GM12864 (cell line): Measurements from ENCODE around the gene HSPA12B.
A peak's percentile ranks its signal among the peaks of the same experiment; 100 is the strongest.

ENCODE experiments used
- DNase-seq: peaks from one replicate; pipeline ENCODE4 v3.0.0-alpha.2; 2011; ENCODE audit warnings: low read depth
- H3K4me3 ChIP-seq: 2 replicates; pipeline ENCODE4 v1.5.1; 2011; ENCODE audit warnings: mild to moderate bottlenecking, low read depth, low read length, control low read depth
- CTCF ChIP-seq: IDR thresholded peaks from 2 replicates; pipeline ENCODE4 v1.5.1; 2011; ENCODE audit warnings: low read depth, mild to moderate bottlenecking, moderate library complexity, low read length, control low read depth, inconsistent platforms; ENCODE audit errors: missing control alignments

The HSPA12B gene

GRCh38 chr20:3749689-3750531, 17.4 kb downstream of the HSPA12B start:
- H3K4me3 ChIP-seq: no peak overlapping the region
- peak; percentile 41 for TF ChIP-seq CTCF
- no peak for DNase-seq

- no peak overlapping the region for H3K4me3 ChIP-seq
- no peak for DNase-seq
- no peak for TF ChIP-seq CTCF
Measured at GRCh38 chr20:3751305-3751674, 18.8 kb downstream of the HSPA12B start.

- TF ChIP-seq CTCF: no peak
- DNase-seq: no peak
- H3K4me3 ChIP-seq: no peak overlapping the region
Measured at GRCh38 chr20:3751675-3752385, 19.3 kb downstream of the HSPA12B start.

GRCh38 chr20:3752386-3752759, 19.9 kb downstream of the HSPA12B start:
- H3K4me3 ChIP-seq: no peak overlapping the region
- DNase-seq: no peak
- TF ChIP-seq CTCF: no peak

GRCh38 chr20:3753098-3753497, 20.6 kb downstream of the HSPA12B start:
- peak; percentile 34 for DNase-seq
- no peak overlapping the region for H3K4me3 ChIP-seq
- peak; percentile 92 for TF ChIP-seq CTCF

GRCh38 chr20:3753501-3754275, 21.2 kb downstream of the HSPA12B start:
- no peak for DNase-seq
- TF ChIP-seq CTCF: no peak

More at GRCh38 chr20:3753501-3754275, 21.2 kb downstream of the HSPA12B start:
- no peak overlapping the region for H3K4me3 ChIP-seq
